22Rv1 (cell line): ENCODE measurements around the gene COL4A2.

Experiments
- CTCF ChIP-seq: fragments of 450-650 bp; IDR thresholded peaks from 2 replicates; pipeline ENCODE4 v1.5.1; 2017; ENCODE audit warnings: mild to moderate bottlenecking
- ZFX ChIP-seq: fragments of 450-650 bp; IDR thresholded peaks from 2 replicates; pipeline ENCODE4 v1.6.1; 2017; ENCODE audit warnings: antibody characterized with exemption, borderline replicate concordance

GRCh38 chr13:110330491-110331011, 23.5 kb downstream of the COL4A2 start:
- TF ChIP-seq CTCF (no peak), ZFX (no peak)
